GM23248 (cell line): ENCODE measurements around the gene BICC1.

Experiments used
- EZH2 ChIP-seq: fragments of 200-600 bp; sonication (generic); IDR thresholded peaks from 2 replicates; pipeline ENCODE4 v1.6.1; 2018; ENCODE audit warnings: antibody characterized with exemption, mild to moderate bottlenecking; ENCODE audit not compliant: insufficient read depth, poor library complexity, severe bottlenecking
- EZH2phosphoT487 ChIP-seq: fragments of 200-600 bp; sonication (generic); IDR thresholded peaks from 2 replicates; pipeline ENCODE4 v1.6.1; 2018; ENCODE audit warnings: antibody characterized with exemption, moderate library complexity, mild to moderate bottlenecking, low read depth; ENCODE audit not compliant: insufficient read depth

DNA sequence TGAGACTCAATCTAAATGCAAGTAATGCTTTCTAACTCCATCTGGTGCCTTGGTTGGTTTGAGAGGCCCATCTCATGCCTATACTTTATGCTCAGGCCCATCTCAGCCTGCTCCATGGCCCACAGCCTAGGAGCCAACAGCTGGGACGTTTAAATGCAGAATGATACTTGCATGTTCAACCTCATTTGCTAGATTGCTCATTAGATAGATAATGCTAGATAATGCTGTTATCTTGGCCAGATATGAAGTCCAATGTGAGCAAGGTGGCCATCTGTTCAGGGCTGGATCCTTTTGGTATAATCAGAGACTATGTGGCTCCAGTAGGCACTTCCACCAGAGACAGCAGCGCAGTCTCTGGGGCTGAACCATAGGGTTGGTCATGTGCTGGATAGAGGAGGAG, 342.1 kb downstream of the BICC1 start:
- TF ChIP-seq EZH2phosphoT487: no peak
- TF ChIP-seq EZH2: no peak
